ENCODE data around the gene KRTAP22-1. TPM values are rescaled to one million over a fixed set of nuclear protein-coding genes. Genes with fewer than 3 reads are reported as not detected.

The KRTAP22-1 gene
- total RNA-seq, 1 experiment from 2014 or later: not detected

DNA sequence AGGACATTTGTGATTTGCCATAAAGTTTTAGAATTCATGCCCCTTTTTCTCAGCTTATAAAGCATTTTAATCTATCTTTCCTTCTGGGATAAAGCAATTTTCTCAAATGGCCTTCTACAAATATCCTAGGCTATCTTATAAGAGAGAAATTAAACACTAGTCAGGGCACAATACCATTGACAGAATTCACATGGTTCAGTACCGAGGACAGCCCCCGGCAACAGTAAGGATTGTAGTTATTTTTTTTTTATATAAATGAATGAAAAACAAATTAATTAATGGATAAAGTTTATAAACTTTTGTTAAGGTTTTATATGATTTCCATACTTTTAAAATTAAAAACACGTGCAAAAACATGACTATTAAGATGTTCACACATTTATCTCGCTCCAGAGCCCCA lies 27.2 kb downstream of the KRTAP22-1 start:
- Mint-ChIP-seq H3K27ac (no peak overlapping the region), H3K4me1 (peaks cover 12% of the 10 kb centered on the region), H3K36me3 (peaks cover 13% of the 10 kb centered on the region), H3K9me3 (peaks cover 14% of the 10 kb centered on the region), H3K4me3 (no peak overlapping the region), H3K27me3 (ENCODE audit: low read depth) (no peaks in the 10 kb centered on the region)
- DNase-seq (ENCODE audit: low spot score): no peak
- no peak for ATAC-seq
- TF ChIP-seq RELA (CRISPR knock-in tag; IDR thresholded peaks at IDR 0.05; ENCODE audit: borderline replicate concordance): no peak
- TF ChIP-seq, protein P1, sequence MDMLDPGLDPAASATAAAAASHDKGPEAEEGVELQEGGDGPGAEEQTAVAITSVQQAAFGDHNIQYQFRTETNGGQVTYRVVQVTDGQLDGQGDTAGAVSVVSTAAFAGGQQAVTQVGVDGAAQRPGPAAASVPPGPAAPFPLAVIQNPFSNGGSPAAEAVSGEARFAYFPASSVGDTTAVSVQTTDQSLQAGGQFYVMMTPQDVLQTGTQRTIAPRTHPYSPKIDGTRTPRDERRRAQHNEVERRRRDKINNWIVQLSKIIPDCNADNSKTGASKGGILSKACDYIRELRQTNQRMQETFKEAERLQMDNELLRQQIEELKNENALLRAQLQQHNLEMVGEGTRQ (CRISPR knock-in tag; IDR thresholded peaks at IDR 0.05): no peak
- TF ChIP-seq ZNF671 (CRISPR knock-in tag; IDR thresholded peaks at IDR 0.05): no peak
- no peak for TF ChIP-seq ZNF317 (CRISPR knock-in tag; IDR thresholded peaks at IDR 0.05; ENCODE audit: borderline replicate concordance, low read depth)
- TF ChIP-seq, protein P2, sequence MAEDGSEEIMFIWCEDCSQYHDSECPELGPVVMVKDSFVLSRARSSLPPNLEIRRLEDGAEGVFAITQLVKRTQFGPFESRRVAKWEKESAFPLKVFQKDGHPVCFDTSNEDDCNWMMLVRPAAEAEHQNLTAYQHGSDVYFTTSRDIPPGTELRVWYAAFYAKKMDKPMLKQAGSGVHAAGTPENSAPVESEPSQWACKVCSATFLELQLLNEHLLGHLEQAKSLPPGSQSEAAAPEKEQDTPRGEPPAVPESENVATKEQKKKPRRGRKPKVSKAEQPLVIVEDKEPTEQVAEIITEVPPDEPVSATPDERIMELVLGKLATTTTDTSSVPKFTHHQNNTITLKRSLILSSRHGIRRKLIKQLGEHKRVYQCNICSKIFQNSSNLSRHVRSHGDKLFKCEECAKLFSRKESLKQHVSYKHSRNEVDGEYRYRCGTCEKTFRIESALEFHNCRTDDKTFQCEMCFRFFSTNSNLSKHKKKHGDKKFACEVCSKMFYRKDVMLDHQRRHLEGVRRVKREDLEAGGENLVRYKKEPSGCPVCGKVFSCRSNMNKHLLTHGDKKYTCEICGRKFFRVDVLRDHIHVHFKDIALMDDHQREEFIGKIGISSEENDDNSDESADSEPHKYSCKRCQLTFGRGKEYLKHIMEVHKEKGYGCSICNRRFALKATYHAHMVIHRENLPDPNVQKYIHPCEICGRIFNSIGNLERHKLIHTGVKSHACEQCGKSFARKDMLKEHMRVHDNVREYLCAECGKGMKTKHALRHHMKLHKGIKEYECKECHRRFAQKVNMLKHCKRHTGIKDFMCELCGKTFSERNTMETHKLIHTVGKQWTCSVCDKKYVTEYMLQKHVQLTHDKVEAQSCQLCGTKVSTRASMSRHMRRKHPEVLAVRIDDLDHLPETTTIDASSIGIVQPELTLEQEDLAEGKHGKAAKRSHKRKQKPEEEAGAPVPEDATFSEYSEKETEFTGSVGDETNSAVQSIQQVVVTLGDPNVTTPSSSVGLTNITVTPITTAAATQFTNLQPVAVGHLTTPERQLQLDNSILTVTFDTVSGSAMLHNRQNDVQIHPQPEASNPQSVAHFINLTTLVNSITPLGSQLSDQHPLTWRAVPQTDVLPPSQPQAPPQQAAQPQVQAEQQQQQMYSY (CRISPR knock-in tag; IDR thresholded peaks at IDR 0.05): no peak
- TF ChIP-seq, protein P3, sequence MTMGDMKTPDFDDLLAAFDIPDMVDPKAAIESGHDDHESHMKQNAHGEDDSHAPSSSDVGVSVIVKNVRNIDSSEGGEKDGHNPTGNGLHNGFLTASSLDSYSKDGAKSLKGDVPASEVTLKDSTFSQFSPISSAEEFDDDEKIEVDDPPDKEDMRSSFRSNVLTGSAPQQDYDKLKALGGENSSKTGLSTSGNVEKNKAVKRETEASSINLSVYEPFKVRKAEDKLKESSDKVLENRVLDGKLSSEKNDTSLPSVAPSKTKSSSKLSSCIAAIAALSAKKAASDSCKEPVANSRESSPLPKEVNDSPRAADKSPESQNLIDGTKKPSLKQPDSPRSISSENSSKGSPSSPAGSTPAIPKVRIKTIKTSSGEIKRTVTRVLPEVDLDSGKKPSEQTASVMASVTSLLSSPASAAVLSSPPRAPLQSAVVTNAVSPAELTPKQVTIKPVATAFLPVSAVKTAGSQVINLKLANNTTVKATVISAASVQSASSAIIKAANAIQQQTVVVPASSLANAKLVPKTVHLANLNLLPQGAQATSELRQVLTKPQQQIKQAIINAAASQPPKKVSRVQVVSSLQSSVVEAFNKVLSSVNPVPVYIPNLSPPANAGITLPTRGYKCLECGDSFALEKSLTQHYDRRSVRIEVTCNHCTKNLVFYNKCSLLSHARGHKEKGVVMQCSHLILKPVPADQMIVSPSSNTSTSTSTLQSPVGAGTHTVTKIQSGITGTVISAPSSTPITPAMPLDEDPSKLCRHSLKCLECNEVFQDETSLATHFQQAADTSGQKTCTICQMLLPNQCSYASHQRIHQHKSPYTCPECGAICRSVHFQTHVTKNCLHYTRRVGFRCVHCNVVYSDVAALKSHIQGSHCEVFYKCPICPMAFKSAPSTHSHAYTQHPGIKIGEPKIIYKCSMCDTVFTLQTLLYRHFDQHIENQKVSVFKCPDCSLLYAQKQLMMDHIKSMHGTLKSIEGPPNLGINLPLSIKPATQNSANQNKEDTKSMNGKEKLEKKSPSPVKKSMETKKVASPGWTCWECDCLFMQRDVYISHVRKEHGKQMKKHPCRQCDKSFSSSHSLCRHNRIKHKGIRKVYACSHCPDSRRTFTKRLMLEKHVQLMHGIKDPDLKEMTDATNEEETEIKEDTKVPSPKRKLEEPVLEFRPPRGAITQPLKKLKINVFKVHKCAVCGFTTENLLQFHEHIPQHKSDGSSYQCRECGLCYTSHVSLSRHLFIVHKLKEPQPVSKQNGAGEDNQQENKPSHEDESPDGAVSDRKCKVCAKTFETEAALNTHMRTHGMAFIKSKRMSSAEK (CRISPR knock-in tag; IDR thresholded peaks at IDR 0.05; ENCODE audit: borderline replicate concordance): no peak
- TF ChIP-seq SOX15 (CRISPR knock-in tag; IDR thresholded peaks at IDR 0.05): no peak
- TF ChIP-seq, protein P4, sequence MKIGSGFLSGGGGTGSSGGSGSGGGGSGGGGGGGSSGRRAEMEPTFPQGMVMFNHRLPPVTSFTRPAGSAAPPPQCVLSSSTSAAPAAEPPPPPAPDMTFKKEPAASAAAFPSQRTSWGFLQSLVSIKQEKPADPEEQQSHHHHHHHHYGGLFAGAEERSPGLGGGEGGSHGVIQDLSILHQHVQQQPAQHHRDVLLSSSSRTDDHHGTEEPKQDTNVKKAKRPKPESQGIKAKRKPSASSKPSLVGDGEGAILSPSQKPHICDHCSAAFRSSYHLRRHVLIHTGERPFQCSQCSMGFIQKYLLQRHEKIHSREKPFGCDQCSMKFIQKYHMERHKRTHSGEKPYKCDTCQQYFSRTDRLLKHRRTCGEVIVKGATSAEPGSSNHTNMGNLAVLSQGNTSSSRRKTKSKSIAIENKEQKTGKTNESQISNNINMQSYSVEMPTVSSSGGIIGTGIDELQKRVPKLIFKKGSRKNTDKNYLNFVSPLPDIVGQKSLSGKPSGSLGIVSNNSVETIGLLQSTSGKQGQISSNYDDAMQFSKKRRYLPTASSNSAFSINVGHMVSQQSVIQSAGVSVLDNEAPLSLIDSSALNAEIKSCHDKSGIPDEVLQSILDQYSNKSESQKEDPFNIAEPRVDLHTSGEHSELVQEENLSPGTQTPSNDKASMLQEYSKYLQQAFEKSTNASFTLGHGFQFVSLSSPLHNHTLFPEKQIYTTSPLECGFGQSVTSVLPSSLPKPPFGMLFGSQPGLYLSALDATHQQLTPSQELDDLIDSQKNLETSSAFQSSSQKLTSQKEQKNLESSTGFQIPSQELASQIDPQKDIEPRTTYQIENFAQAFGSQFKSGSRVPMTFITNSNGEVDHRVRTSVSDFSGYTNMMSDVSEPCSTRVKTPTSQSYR (CRISPR knock-in tag; IDR thresholded peaks at IDR 0.05): no peak
- POLR2A ChIA-PET: no interaction called here
- CTCF ChIA-PET: no interaction called here

DNA sequence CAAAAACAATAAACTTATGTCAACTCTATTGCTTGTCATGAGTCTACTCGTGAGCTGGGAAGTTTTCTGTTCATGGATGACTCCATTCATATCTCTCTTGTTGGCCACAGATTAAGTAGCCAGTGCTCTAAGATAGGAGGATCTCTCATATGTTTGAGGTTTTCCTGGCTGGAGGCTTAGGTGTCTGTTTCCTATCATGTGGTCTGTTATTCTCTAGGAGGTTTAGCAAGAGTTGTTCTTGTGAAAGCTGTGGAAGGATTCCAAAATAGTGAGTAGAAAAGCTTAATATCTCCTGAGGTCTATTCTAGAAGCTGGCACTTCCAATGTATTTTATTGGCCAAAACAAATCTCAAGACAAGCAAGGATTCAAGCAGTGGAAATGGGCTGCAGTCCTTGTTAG lies 28.3 kb downstream of the KRTAP22-1 start:
- no peaks in the 10 kb centered on the region for H3K27me3 Mint-ChIP-seq (ENCODE audit: low read depth)
- ATAC-seq: no peak
- H3K4me1 Mint-ChIP-seq: peaks cover 12% of the 10 kb centered on the region
- peaks cover 13% of the 10 kb centered on the region for H3K36me3 Mint-ChIP-seq
- no peak overlapping the region for H3K4me3 Mint-ChIP-seq
- no peak overlapping the region for H3K27ac Mint-ChIP-seq
- DNase-seq (ENCODE audit: low spot score): no peak
- ChIA-PET POLR2A (no interaction called here), CTCF (no interaction called here)
- H3K9me3 Mint-ChIP-seq: peaks cover 13% of the 10 kb centered on the region
- TF ChIP-seq NR2C2 (CRISPR knock-in tag; IDR thresholded peaks at IDR 0.05) (no peak), ZNF317 (CRISPR knock-in tag; IDR thresholded peaks at IDR 0.05; ENCODE audit: borderline replicate concordance, low read depth) (no peak), NFYB (CRISPR knock-in tag; conservative IDR thresholded peaks at IDR 0.05; ENCODE audit: low read depth) (no peak), NR1H2 (CRISPR knock-in tag; IDR thresholded peaks at IDR 0.05) (no peak), ZNF219 (CRISPR knock-in tag; IDR thresholded peaks at IDR 0.05; ENCODE audit: borderline replicate concordance) (no peak)
- TF ChIP-seq, protein P2 (CRISPR knock-in tag; IDR thresholded peaks at IDR 0.05): no peak
- TF ChIP-seq, protein P5, sequence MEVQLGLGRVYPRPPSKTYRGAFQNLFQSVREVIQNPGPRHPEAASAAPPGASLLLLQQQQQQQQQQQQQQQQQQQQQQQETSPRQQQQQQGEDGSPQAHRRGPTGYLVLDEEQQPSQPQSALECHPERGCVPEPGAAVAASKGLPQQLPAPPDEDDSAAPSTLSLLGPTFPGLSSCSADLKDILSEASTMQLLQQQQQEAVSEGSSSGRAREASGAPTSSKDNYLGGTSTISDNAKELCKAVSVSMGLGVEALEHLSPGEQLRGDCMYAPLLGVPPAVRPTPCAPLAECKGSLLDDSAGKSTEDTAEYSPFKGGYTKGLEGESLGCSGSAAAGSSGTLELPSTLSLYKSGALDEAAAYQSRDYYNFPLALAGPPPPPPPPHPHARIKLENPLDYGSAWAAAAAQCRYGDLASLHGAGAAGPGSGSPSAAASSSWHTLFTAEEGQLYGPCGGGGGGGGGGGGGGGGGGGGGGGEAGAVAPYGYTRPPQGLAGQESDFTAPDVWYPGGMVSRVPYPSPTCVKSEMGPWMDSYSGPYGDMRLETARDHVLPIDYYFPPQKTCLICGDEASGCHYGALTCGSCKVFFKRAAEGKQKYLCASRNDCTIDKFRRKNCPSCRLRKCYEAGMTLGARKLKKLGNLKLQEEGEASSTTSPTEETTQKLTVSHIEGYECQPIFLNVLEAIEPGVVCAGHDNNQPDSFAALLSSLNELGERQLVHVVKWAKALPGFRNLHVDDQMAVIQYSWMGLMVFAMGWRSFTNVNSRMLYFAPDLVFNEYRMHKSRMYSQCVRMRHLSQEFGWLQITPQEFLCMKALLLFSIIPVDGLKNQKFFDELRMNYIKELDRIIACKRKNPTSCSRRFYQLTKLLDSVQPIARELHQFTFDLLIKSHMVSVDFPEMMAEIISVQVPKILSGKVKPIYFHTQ (CRISPR knock-in tag; IDR thresholded peaks at IDR 0.05): no peak
- TF ChIP-seq, protein P6, sequence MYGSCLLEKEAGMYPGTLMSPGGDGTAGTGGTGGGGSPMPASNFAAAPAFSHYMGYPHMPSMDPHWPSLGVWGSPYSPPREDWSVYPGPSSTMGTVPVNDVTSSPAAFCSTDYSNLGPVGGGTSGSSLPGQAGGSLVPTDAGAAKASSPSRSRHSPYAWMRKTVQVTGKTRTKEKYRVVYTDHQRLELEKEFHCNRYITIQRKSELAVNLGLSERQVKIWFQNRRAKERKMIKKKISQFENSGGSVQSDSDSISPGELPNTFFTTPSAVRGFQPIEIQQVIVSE (CRISPR knock-in tag; IDR thresholded peaks at IDR 0.05; ENCODE audit: borderline replicate concordance): no peak
